ENCODE data around the gene FETUB.

- TF ChIP-seq CTCF (conservative IDR thresholded peaks at IDR 0.05; ENCODE audit: low read length) (no peak), EZH2phosphoT487 (IDR thresholded peaks at IDR 0.05; ENCODE audit: borderline replicate concordance, low read depth, low read length) (no peak)
Measured at GRCh38 chr3:186635532-186635931, 4.7 kb upstream of the FETUB start.

Data from OCI-LY7 (cell line).